Panc1 (cell line): ENCODE measurements around the gene CHST5. TPM values are rescaled to one million over a fixed set of nuclear protein-coding genes. Genes with fewer than 3 reads are reported as not detected.

ENCODE experiments used
- ATAC-seq: fragments of 200-7000 bp; cut with Tn5 transposase; 2 replicates; pipeline ENCODE4 v1.9.1; 2020; ENCODE audit warnings: mild to moderate bottlenecking, moderate library complexity
- BruUV-seq: library from RNA; stranded (reverse); fragments of 400-500 nt; replicated peaks from 2 replicates; lab custom pipeline; 2021; lab: Mats Ljungman, UMichigan
- CTCF ChIA-PET: fragments of 300-600 bp; sonication (Branson Sonifier 250); formaldehyde crosslinking; loops from one replicate; lab custom pipeline; 2022; ENCODE audit warnings: antibody characterized with exemption; lab: Charles Lee
- POLR2A ChIA-PET: fragments of 300-600 bp; sonication (Branson Sonifier 250); formaldehyde crosslinking; loops from one replicate; lab custom pipeline; 2022; ENCODE audit warnings: antibody characterized with exemption; lab: Charles Lee
- DNase-seq: peaks from one replicate; pipeline ENCODE4 v3.0.0-alpha.2; 2010; ENCODE audit warnings: low read depth, low spot score
- H3K27ac ChIP-seq: 2 replicates; pipeline ENCODE4 v1.5.1; 2011; ENCODE audit warnings: mild to moderate bottlenecking, low read length, inconsistent platforms
- H3K27me3 ChIP-seq: fragments of 200-500 bp; sonication (Bioruptor generic); 2 replicates; pipeline ENCODE4 v1.6.0; 2014; ENCODE audit warnings: low read length, inconsistent platforms; ENCODE audit not compliant: control insufficient read depth, insufficient read depth
- H3K36me3 ChIP-seq: fragments of 200-500 bp; sonication (Bioruptor generic); 2 replicates; pipeline ENCODE4 v1.5.1; 2014; ENCODE audit warnings: inconsistent platforms, mild to moderate bottlenecking, low read length, moderate library complexity; ENCODE audit not compliant: control insufficient read depth, insufficient read depth
- H3K4me1 ChIP-seq: 2 replicates; pipeline ENCODE4 v1.5.1; 2011; ENCODE audit warnings: inconsistent platforms, mild to moderate bottlenecking, low read length, moderate library complexity; ENCODE audit not compliant: control insufficient read depth, insufficient read depth
- H3K4me3 ChIP-seq, 2 experiments: 2 replicates each; pipeline ENCODE4 v1.5.1; 2011 to 2012; ENCODE audit warnings: low read depth in 2 of 2, low read length in 2 of 2, mild to moderate bottlenecking in 2 of 2, inconsistent platforms in 1 of 2, moderate library complexity in 1 of 2
- H3K9me3 ChIP-seq: fragments of 200-500 bp; sonication (Bioruptor generic); 2 replicates; pipeline ENCODE4 v1.5.1; 2014; ENCODE audit warnings: low read depth, mild to moderate bottlenecking, inconsistent platforms, low read length, moderate library complexity; ENCODE audit not compliant: control insufficient read depth, insufficient read depth
- CTCF ChIP-seq: fragments of 450-650 bp; IDR thresholded peaks from 2 replicates; pipeline ENCODE4 v1.5.1; 2017; ENCODE audit warnings: mild to moderate bottlenecking
- POLR2AphosphoS5 ChIP-seq: IDR thresholded peaks from 2 replicates; pipeline ENCODE4 v1.6.1; 2012; ENCODE audit warnings: mild to moderate bottlenecking, low read depth, low read length, moderate library complexity
- REST ChIP-seq, 2 experiments: IDR thresholded peaks; 2 replicates each; pipeline ENCODE4 v1.6.1; 2011 to 2012; ENCODE audit warnings: low read depth in 2 of 2, control low read depth in 1 of 2, low read length in 1 of 2, mild to moderate bottlenecking in 1 of 2, moderate library complexity in 1 of 2; ENCODE audit not compliant: insufficient read depth in 1 of 2
- SIN3A ChIP-seq: IDR thresholded peaks from 2 replicates; pipeline ENCODE4 v1.6.1; 2012; ENCODE audit warnings: low read depth, mild to moderate bottlenecking, low read length, moderate library complexity, borderline replicate concordance; ENCODE audit not compliant: insufficient read depth
- TCF7L2 ChIP-seq: IDR thresholded peaks from 2 replicates; pipeline ENCODE4 v1.6.1; 2011; ENCODE audit warnings: mild to moderate bottlenecking, low read depth, low read length, inconsistent platforms
- in situ Hi-C: cut with HindIII; loops from 2 replicates; pipeline ENCODE4 v1.10.0; 2016; ENCODE audit warnings: low sequenced_read_pairs, low pct_unique_long_range_greater_than_20kb
- intact Hi-C: fragments of 100-400 bp; cut with micrococcal nuclease; formaldehyde crosslinking; loops from one replicate; pipeline ENCODE4 v1.10.0; 2022; ENCODE audit not compliant: unreplicated experiment
- total RNA-seq: library from RNA; stranded (reverse); gene quantifications from one replicate; pipeline ENCODE4 v1.2.1, GENCODE V29; 2021; ENCODE audit not compliant: unreplicated experiment

The CHST5 gene
- total RNA-seq, 1 experiment from 2014 or later, result 0.15 TPM

GRCh38 chr16:75566040-75566757 lies 30.3 kb upstream of the CHST5 start, which contains the start of gene GABARAPL2:
TSS of gene GABARAPL2 (plus strand) at chr16:75566379. CDS start at chr16:75566487, 108 bp downstream.
- H3K36me3 ChIP-seq, result no peaks in the 10 kb centered on the region; the same call in 1 of the 2 replicates
- DNase-seq, result no peak
- peak within 1 kb of the TSS; percentile 81 to 93 for H3K4me3 ChIP-seq
- CTCF ChIA-PET, result interaction anchor here (0.6 to 0.7 kb wide), 2 partner anchors 49 kb away, joined by 3 read pairs; no protein-coding TSS in a partner anchor
- ATAC-seq, result peak; percentile 92
- POLR2A ChIA-PET, result interaction anchor here (0.7 kb wide), 1 partner anchor 1987 kb away, joined by 3 read pairs; no protein-coding TSS in a partner anchor
- BruUV-seq, result no TSS peak
- in situ Hi-C loops, result no loop called here
- intact Hi-C loops, result no loop called here
- H3K4me1 ChIP-seq, result no peaks in the 10 kb centered on the region
- peak within 1 kb of the TSS; percentile 70 for H3K27ac ChIP-seq
- peaks cover 8% of the 10 kb centered on the region for H3K27me3 ChIP-seq
- TF ChIP-seq CTCF (no peak), POLR2AphosphoS5 (peak; percentile 42; the same call in 1 of the 2 replicates), SIN3A (no peak), REST (IDR thresholded peaks at IDR 0.05; ENCODE audit: insufficient read depth in 1 of 2, low read depth in 2 of 2, low read length in 1 of 2) (no peak), TCF7L2 (no peak)
- H3K9me3 ChIP-seq, result no peaks in the 10 kb centered on the region

- Histone ChIP-seq H3K4me3 (peak overlapping the region; percentile 81 to 93), H3K4me1 (no peaks in the 10 kb centered on the region), H3K36me3 (no peaks in the 10 kb centered on the region; the same call in 1 of the 2 replicates), H3K27ac (peak overlapping the region; percentile 4; the same call in 1 of the 2 replicates), H3K9me3 (no peaks in the 10 kb centered on the region), H3K27me3 (peaks cover 8% of the 10 kb centered on the region)
- no TSS peak for BruUV-seq
- ChIA-PET POLR2A (interaction anchor here (0.9 kb wide), 1 partner anchor 9 kb away, joined by 3 read pairs; the partner anchor contains the start of gene TMEM231), CTCF (no interaction called here)
- ATAC-seq (no peak), DNase-seq (no peak)
- TF ChIP-seq TCF7L2, result no peak
- TF ChIP-seq CTCF, result no peak
- TF ChIP-seq SIN3A, result no peak
- no peak for TF ChIP-seq REST (IDR thresholded peaks at IDR 0.05; ENCODE audit: insufficient read depth in 1 of 2, low read depth in 2 of 2, low read length in 1 of 2)
- no peak for TF ChIP-seq POLR2AphosphoS5
- intact Hi-C loops (no loop called here), in situ Hi-C loops (no loop called here)
These were observed 29.7 kb upstream of the CHST5 start for GRCh38 chr16:75565640-75566039.
